BLaER1 treated with 17β-estradiol and CSF1 and Interleukin-3, amounts not matched to agents 10 nM and 100 nM (cell line): ENCODE measurements around the gene EMX2.
A peak's percentile ranks its signal among the peaks of the same experiment; 100 is the strongest.

ENCODE experiments used
- H3K27ac ChIP-seq, 11 experiments: shearing (Covaris generic); formaldehyde crosslinking; 2 replicates each; pipeline ENCODE4 v1.8.1; 2022
- H3K27me3 ChIP-seq, 11 experiments: shearing (Covaris generic); formaldehyde crosslinking; 2 replicates each; pipeline ENCODE4 v1.8.1; 2022
- H3K36me3 ChIP-seq, 11 experiments: shearing (Covaris generic); formaldehyde crosslinking; 2 replicates each; pipeline ENCODE4 v1.8.1; 2022
- H3K4me1 ChIP-seq, 10 experiments: shearing (Covaris generic); formaldehyde crosslinking; 2 replicates each; pipeline ENCODE4 v1.8.1; 2022
- H3K4me2 ChIP-seq, 11 experiments: shearing (Covaris generic); formaldehyde crosslinking; 2 replicates each; pipeline ENCODE4 v1.8.1; 2022
- H3K4me3 ChIP-seq, 10 experiments: shearing (Covaris generic); formaldehyde crosslinking; 2 replicates each; pipeline ENCODE4 v1.8.1; 2022
- H3K9ac ChIP-seq, 11 experiments: shearing (Covaris generic); formaldehyde crosslinking; 2 replicates each; pipeline ENCODE4 v1.8.1; 2022
- H3K9me3 ChIP-seq, 11 experiments: shearing (Covaris generic); formaldehyde crosslinking; replicated peaks in 1 of 11; 2 replicates each; pipeline ENCODE4 v1.8.1; 2022
- H4K20me1 ChIP-seq, 11 experiments: shearing (Covaris generic); formaldehyde crosslinking; 2 replicates each; pipeline ENCODE4 v1.8.1; 2022
- Cebpa-rat ChIP-seq, 11 experiments: shearing (Covaris generic); IDR thresholded peaks; 2 replicates each; pipeline ENCODE4 v1.8.1; 2022

EMX2 gene

GRCh38 chr10:117536072-117536865 lies 6.3 kb upstream of the EMX2 start:
- no peaks in the 10 kb centered on the region for H3K36me3 ChIP-seq
- no peak overlapping the region for H3K9ac ChIP-seq
- no peak for TF ChIP-seq Cebpa-rat (IDR thresholded peaks at IDR 0.05)
- peaks cover 11 to 31% (median 19%) of the 10 kb centered on the region in 10 experiments; a peak in 17 of 20 replicates for H3K4me1 ChIP-seq
- H3K9me3 ChIP-seq: peaks cover 0 to under 1% (median 0%) of the 10 kb centered on the region in 11 experiments; a peak in 3 of 22 replicates
- H3K27me3 ChIP-seq: peaks cover 100% of the 10 kb centered on the region in 11 experiments
- H3K27ac ChIP-seq: no peak overlapping the region
- H3K4me3 ChIP-seq: peak overlapping the region in 5 of 10 experiments; percentile 28 to 60 (median 54); a peak in 8 of 20 replicates
- H3K4me2 ChIP-seq: peak overlapping the region; percentile 26 to 92 (median 51); a peak in 18 of 22 replicates
- H4K20me1 ChIP-seq: peaks cover 0 to 91% (median 83%) of the 10 kb centered on the region in 11 experiments; a peak in 18 of 22 replicates

GRCh38 chr10:117536866-117537435 lies 5.6 kb upstream of the EMX2 start:
- peak overlapping the region in 10 of 11 experiments; percentile 43 to 92 (median 66); a peak in 13 of 22 replicates for H3K4me2 ChIP-seq
- H3K27me3 ChIP-seq: peaks cover 100% of the 10 kb centered on the region in 11 experiments
- H3K9me3 ChIP-seq: peaks cover 4 to 8% (median 5%) of the 10 kb centered on the region in 11 experiments; a peak in 21 of 22 replicates
- H3K36me3 ChIP-seq: no peaks in the 10 kb centered on the region
- H3K9ac ChIP-seq: no peak overlapping the region
- peak overlapping the region in 3 of 10 experiments; percentile 15 to 55 (median 54); a peak in 1 of 20 replicates for H3K4me3 ChIP-seq
- H4K20me1 ChIP-seq: peaks cover 0 to 93% (median 84%) of the 10 kb centered on the region in 11 experiments; a peak in 18 of 22 replicates
- no peak for TF ChIP-seq Cebpa-rat (IDR thresholded peaks at IDR 0.05)
- no peak overlapping the region for H3K27ac ChIP-seq
- peaks cover 11 to 31% (median 19%) of the 10 kb centered on the region in 10 experiments; a peak in 17 of 20 replicates for H3K4me1 ChIP-seq

- Histone ChIP-seq H3K4me3 (peak overlapping the region in 5 of 10 experiments; percentile 15 to 55 (median 25); a peak in 8 of 20 replicates), H3K4me2 (peak overlapping the region; percentile 43 to 92 (median 61)), H3K36me3 (no peaks in the 10 kb centered on the region), H3K9ac (no peak overlapping the region), H3K27ac (no peak overlapping the region), H3K27me3 (peaks cover 100% of the 10 kb centered on the region in 11 experiments), H3K4me1 (peaks cover 11 to 35% (median 19%) of the 10 kb centered on the region in 10 experiments; a peak in 17 of 20 replicates), H4K20me1 (peaks cover 0 to 95% (median 84%) of the 10 kb centered on the region in 11 experiments; a peak in 18 of 22 replicates), H3K9me3 (peaks cover 9 to 13% (median 10%) of the 10 kb centered on the region in 11 experiments; a peak in 21 of 22 replicates)
- TF ChIP-seq Cebpa-rat (IDR thresholded peaks at IDR 0.05): no peak
Observed at GRCh38 chr10:117537436-117537903, 5.1 kb upstream of the EMX2 start.

GRCh38 chr10:117537904-117538524 lies 4.5 kb upstream of the EMX2 start:
- Histone ChIP-seq H3K9me3 (peaks cover 10 to 17% (median 13%) of the 10 kb centered on the region in 11 experiments; a peak in 21 of 22 replicates), H3K27ac (no peak overlapping the region), H3K36me3 (no peaks in the 10 kb centered on the region), H4K20me1 (peaks cover 0 to 92% (median 81%) of the 10 kb centered on the region in 11 experiments; a peak in 18 of 22 replicates), H3K4me1 (peaks cover 11 to 36% (median 19%) of the 10 kb centered on the region in 10 experiments; a peak in 17 of 20 replicates), H3K27me3 (peaks cover 100% of the 10 kb centered on the region in 11 experiments), H3K9ac (no peak overlapping the region), H3K4me3 (peak overlapping the region in 5 of 10 experiments; percentile 15 to 55 (median 25); a peak in 8 of 20 replicates), H3K4me2 (peak overlapping the region; percentile 43 to 92 (median 61); a peak in 21 of 22 replicates)
- TF ChIP-seq Cebpa-rat (IDR thresholded peaks at IDR 0.05): no peak

GRCh38 chr10:117539361-117539773 lies 3.2 kb upstream of the EMX2 start:
- Histone ChIP-seq H3K27me3 (peaks cover 100% of the 10 kb centered on the region in 11 experiments), H3K4me1 (peaks cover 11 to 36% (median 19%) of the 10 kb centered on the region in 10 experiments; a peak in 17 of 20 replicates), H3K36me3 (no peaks in the 10 kb centered on the region), H3K4me2 (no peak overlapping the region), H3K27ac (no peak overlapping the region), H3K4me3 (no peak overlapping the region), H3K9ac (no peak overlapping the region), H4K20me1 (peaks cover 0 to 90% (median 79%) of the 10 kb centered on the region in 11 experiments; a peak in 18 of 22 replicates), H3K9me3 (peaks cover 22 to 30% (median 26%) of the 10 kb centered on the region in 11 experiments)
- no peak for TF ChIP-seq Cebpa-rat (IDR thresholded peaks at IDR 0.05)

GRCh38 chr10:117539903-117540639 lies 2.5 kb upstream of the EMX2 start:
- H3K36me3 ChIP-seq: no peaks in the 10 kb centered on the region
- H3K27ac ChIP-seq: no peak overlapping the region
- H3K9me3 ChIP-seq: peaks cover 22 to 32% (median 29%) of the 10 kb centered on the region in 11 experiments
- no peak overlapping the region for H3K9ac ChIP-seq
- no peak overlapping the region for H3K4me3 ChIP-seq
- peaks cover 0 to 90% (median 79%) of the 10 kb centered on the region in 11 experiments; a peak in 19 of 22 replicates for H4K20me1 ChIP-seq
- H3K4me2 ChIP-seq: no peak overlapping the region
- H3K27me3 ChIP-seq: peaks cover 100% of the 10 kb centered on the region in 11 experiments
- H3K4me1 ChIP-seq: peaks cover 11 to 38% (median 20%) of the 10 kb centered on the region in 10 experiments; a peak in 17 of 20 replicates
- no peak for TF ChIP-seq Cebpa-rat (IDR thresholded peaks at IDR 0.05)

GRCh38 chr10:117540640-117541404 lies 1.7 kb upstream of the EMX2 start:
- H3K27me3 ChIP-seq: peaks cover 100% of the 10 kb centered on the region in 11 experiments
- H3K4me2 ChIP-seq: no peak overlapping the region
- H3K9ac ChIP-seq: no peak overlapping the region
- peaks cover 0 to 91% (median 80%) of the 10 kb centered on the region in 11 experiments; a peak in 19 of 22 replicates for H4K20me1 ChIP-seq
- no peak overlapping the region for H3K27ac ChIP-seq
- H3K4me3 ChIP-seq: no peak overlapping the region
- no peak for TF ChIP-seq Cebpa-rat (IDR thresholded peaks at IDR 0.05)
- H3K9me3 ChIP-seq: peaks cover 22 to 32% (median 29%) of the 10 kb centered on the region in 11 experiments
- no peaks in the 10 kb centered on the region for H3K36me3 ChIP-seq
- peaks cover 6 to 36% (median 15%) of the 10 kb centered on the region in 10 experiments; a peak in 17 of 20 replicates for H3K4me1 ChIP-seq
